Measurements from ENCODE around the gene VGLL4. TPM values are rescaled to one million over a fixed set of nuclear protein-coding genes. Genes with fewer than 3 reads are reported as not detected.
A peak's percentile ranks its signal among the peaks of the same experiment; 100 is the strongest.

Gene VGLL4, protein sequence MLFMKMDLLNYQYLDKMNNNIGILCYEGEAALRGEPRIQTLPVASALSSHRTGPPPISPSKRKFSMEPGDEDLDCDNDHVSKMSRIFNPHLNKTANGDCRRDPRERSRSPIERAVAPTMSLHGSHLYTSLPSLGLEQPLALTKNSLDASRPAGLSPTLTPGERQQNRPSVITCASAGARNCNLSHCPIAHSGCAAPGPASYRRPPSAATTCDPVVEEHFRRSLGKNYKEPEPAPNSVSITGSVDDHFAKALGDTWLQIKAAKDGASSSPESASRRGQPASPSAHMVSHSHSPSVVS
- total RNA-seq (2022) (42.8 and 46.1 TPM in 2 replicates), Bru-seq, nascent RNA (percentile 85 among the genes with signal in this experiment), BruChase-seq, experiment 1, labeled RNA remaining after a 2-hour chase (percentile 77 among the genes with signal in this experiment), BruChase-seq, experiment 2, labeled RNA remaining after a 6-hour chase (percentile 74 among the genes with signal in this experiment)
- long read RNA-seq, transcript VGLL4-201 (6 exons, 3,725 nt): major isoform, 9 of 54 reads
- long read RNA-seq, partial matches to known transcripts: 4 of 54 reads
- long read RNA-seq, other reads (novel, unspliced or antisense): 40 of 54 reads

GRCh38 chr3:11643605-11644087, at the start of gene VGLL4:
Gene VGLL4 (minus strand): TSS chr3:11643915. CDS start chr3:11643518, 397 bp downstream.
- Mint-ChIP-seq H3K9me3 (ENCODE audit: unreplicated experiment) (no peaks in the 10 kb centered on the region), H3K27me3 (ENCODE audit: insufficient read depth, unreplicated experiment) (no peaks in the 10 kb centered on the region), H3K4me3 (ENCODE audit: unreplicated experiment) (peak within 1 kb of the TSS; percentile 72)

DNA sequence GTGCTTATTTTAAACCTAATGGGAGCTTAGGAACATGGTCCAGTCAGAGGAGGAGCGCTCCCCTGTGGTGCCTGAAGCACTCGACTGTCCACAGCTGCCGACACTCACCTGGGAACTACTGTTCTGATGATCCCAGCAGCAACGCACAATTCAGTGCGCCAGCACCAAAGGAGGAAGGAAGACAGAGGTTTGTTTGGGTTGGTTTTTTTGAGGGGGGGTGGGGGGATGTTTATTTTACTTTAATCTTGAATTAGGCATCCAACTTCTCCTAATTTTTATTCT, 48.8 kb upstream of the VGLL4 start:
- H3K9me3 Mint-ChIP-seq (ENCODE audit: unreplicated experiment): no peaks in the 10 kb centered on the region
- ChIA-PET CTCF (no interaction called here), POLR2A (no interaction called here)
- H3K4me3 Mint-ChIP-seq (ENCODE audit: unreplicated experiment): no peak overlapping the region
- TF ChIP-seq CTCF (IDR thresholded peaks at IDR 0.05; ENCODE audit: insufficient read depth in 1 of 2, low read depth in 1 of 2, low read length in 1 of 2, severe bottlenecking in 1 of 2, unreplicated experiment in 1 of 2): no peak
- H3K36me3 ChIP-seq (ENCODE audit: control insufficient read depth, insufficient read depth, low read length): no peaks in the 10 kb centered on the region
- peak overlapping the region; percentile 66 for H3K27ac Mint-ChIP-seq (ENCODE audit: unreplicated experiment)
- peaks cover 11% of the 10 kb centered on the region for H3K4me1 Mint-ChIP-seq (ENCODE audit: low read depth, unreplicated experiment)
- no TSS peak for BruUV-seq (replicated peaks)
- intact Hi-C loops (cut with micrococcal nuclease; ENCODE audit: unreplicated experiment): no loop called here
- DNase-seq: no peak
- peaks cover 22% of the 10 kb centered on the region for H3K36me3 Mint-ChIP-seq (ENCODE audit: insufficient read depth, unreplicated experiment)
- H3K27me3 Mint-ChIP-seq (ENCODE audit: insufficient read depth, unreplicated experiment): no peaks in the 10 kb centered on the region
- no peaks in the 10 kb centered on the region for H3K9me3 ChIP-seq
- peaks cover 14% of the 10 kb centered on the region for H3K4me1 ChIP-seq
- no peak overlapping the region for H3K4me3 ChIP-seq (ENCODE audit: low read depth, low read length)
- H3K27me3 ChIP-seq (replicated peaks; ENCODE audit: control insufficient read depth, insufficient read depth, low read length): no peaks in the 10 kb centered on the region

More at GRCh38 chr3:11643605-11644087, at the start of gene VGLL4:
- H3K4me1 Mint-ChIP-seq (ENCODE audit: low read depth, unreplicated experiment): peaks cover 8% of the 10 kb centered on the region
- no peaks in the 10 kb centered on the region for H3K27me3 ChIP-seq (replicated peaks; ENCODE audit: control insufficient read depth, insufficient read depth, low read length)
- peak within 1 kb of the TSS; percentile 77 for H3K4me3 ChIP-seq (ENCODE audit: low read depth, low read length)
- DNase-seq: peak; percentile 81 to 84
- H3K36me3 Mint-ChIP-seq (ENCODE audit: insufficient read depth, unreplicated experiment): peaks cover 23% of the 10 kb centered on the region
- ChIA-PET CTCF (interaction anchor here (0.6 to 1.6 kb wide), 5 partner anchors 19 to 264 kb away, joined by 3 to 12 read pairs (median 5); no protein-coding TSS in a partner anchor), POLR2A (interaction anchor here (0.6 to 1.0 kb wide), 3 partner anchors 35 to 263 kb away, joined by 4 to 5 read pairs (median 5); no protein-coding TSS in a partner anchor)
- H3K4me1 ChIP-seq: 0 out of 2 replicates have a peak, but pooled peaks cover 4% of the 10 kb centered on the region
- no peaks in the 10 kb centered on the region; the same call in 1 of the 2 replicates for H3K36me3 ChIP-seq (ENCODE audit: control insufficient read depth, insufficient read depth, low read length)
- TF ChIP-seq CTCF (IDR thresholded peaks at IDR 0.05; ENCODE audit: insufficient read depth in 1 of 2, low read depth in 1 of 2, low read length in 1 of 2, severe bottlenecking in 1 of 2, unreplicated experiment in 1 of 2): peak in 1 of 2 experiments; percentile 24
- intact Hi-C loops (cut with micrococcal nuclease; ENCODE audit: unreplicated experiment): loop anchor here (1.0 to 2.0 kb wide), 3 partner anchors 25 to 75 kb away; no protein-coding TSS in a partner anchor
- no TSS peak for BruUV-seq (replicated peaks)
- peak within 1 kb of the TSS; percentile 69 for H3K27ac Mint-ChIP-seq (ENCODE audit: unreplicated experiment)
- H3K9me3 ChIP-seq: no peaks in the 10 kb centered on the region

DNA sequence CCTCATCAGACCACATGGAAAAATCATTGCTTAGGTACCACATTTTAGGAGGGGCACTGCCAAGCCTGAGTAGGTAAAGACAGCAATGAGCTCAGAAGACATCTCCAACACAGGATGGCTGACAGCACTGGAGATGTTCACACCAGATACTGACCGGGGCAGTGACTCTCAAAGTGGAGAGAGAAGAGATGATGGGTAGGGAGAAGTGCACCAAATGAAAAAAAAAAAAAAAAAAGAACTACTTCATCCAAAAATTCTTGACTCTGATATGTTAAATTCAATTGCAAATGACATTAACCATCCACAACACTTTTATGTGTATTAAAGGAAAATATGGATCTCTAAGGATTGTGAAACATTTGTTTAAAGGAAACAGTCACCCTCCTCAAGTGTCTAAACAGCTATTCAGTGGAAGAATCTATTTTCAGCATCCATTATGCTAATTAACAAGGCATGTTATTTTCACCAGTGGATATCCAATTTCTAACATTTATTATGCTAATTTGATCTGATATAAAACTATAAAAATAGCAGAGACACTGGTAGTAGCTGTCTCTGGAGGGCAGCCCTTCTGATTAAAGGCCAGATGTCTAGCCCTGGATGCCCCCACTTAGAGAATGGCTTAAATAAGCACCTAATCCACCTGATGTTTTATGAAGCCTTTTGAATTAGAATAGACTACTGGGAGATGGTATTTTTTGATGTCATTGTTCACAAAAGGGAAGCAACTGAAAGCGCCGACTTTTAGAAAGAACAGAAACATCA, 48.2 kb upstream of the VGLL4 start:
- Mint-ChIP-seq H3K27me3 (ENCODE audit: insufficient read depth, unreplicated experiment) (no peaks in the 10 kb centered on the region), H3K27ac (ENCODE audit: unreplicated experiment) (peak overlapping the region; percentile 70), H3K36me3 (ENCODE audit: insufficient read depth, unreplicated experiment) (peaks cover 22% of the 10 kb centered on the region), H3K9me3 (ENCODE audit: unreplicated experiment) (no peaks in the 10 kb centered on the region), H3K4me3 (ENCODE audit: unreplicated experiment) (peak overlapping the region; percentile 20), H3K4me1 (ENCODE audit: low read depth, unreplicated experiment) (peaks cover 11% of the 10 kb centered on the region)
- Histone ChIP-seq H3K4me1 (peaks cover 14% of the 10 kb centered on the region), H3K27me3 (replicated peaks; ENCODE audit: control insufficient read depth, insufficient read depth, low read length) (no peaks in the 10 kb centered on the region), H3K36me3 (ENCODE audit: control insufficient read depth, insufficient read depth, low read length) (no peaks in the 10 kb centered on the region), H3K4me3 (ENCODE audit: low read depth, low read length) (no peak overlapping the region), H3K9me3 (no peaks in the 10 kb centered on the region)
- POLR2A ChIA-PET: no interaction called here
- CTCF ChIA-PET: no interaction called here
- intact Hi-C loops (cut with micrococcal nuclease; ENCODE audit: unreplicated experiment): loop anchor here (2.0 kb wide), 1 partner anchor 29 kb away; no protein-coding TSS in a partner anchor
- no peak for DNase-seq
- TF ChIP-seq CTCF (IDR thresholded peaks at IDR 0.05; ENCODE audit: insufficient read depth in 1 of 2, low read depth in 1 of 2, low read length in 1 of 2, severe bottlenecking in 1 of 2, unreplicated experiment in 1 of 2): no peak
- no TSS peak for BruUV-seq (replicated peaks)

All from Caco-2 (cell line).